ENCODE results near the gene BRINP2.

BRINP2 gene

GRCh38 chr1:177329871-177330270, 159.1 kb downstream of the BRINP2 start:
- no peak for DNase-seq
